Measurements from ENCODE around the gene GPR83.
"Not testable (repeated sequence)": the region's sequence is repeated elsewhere in the genome, so short reads cannot be mapped to it uniquely, and the experiment has no call there.

GPR83 gene

DNA sequence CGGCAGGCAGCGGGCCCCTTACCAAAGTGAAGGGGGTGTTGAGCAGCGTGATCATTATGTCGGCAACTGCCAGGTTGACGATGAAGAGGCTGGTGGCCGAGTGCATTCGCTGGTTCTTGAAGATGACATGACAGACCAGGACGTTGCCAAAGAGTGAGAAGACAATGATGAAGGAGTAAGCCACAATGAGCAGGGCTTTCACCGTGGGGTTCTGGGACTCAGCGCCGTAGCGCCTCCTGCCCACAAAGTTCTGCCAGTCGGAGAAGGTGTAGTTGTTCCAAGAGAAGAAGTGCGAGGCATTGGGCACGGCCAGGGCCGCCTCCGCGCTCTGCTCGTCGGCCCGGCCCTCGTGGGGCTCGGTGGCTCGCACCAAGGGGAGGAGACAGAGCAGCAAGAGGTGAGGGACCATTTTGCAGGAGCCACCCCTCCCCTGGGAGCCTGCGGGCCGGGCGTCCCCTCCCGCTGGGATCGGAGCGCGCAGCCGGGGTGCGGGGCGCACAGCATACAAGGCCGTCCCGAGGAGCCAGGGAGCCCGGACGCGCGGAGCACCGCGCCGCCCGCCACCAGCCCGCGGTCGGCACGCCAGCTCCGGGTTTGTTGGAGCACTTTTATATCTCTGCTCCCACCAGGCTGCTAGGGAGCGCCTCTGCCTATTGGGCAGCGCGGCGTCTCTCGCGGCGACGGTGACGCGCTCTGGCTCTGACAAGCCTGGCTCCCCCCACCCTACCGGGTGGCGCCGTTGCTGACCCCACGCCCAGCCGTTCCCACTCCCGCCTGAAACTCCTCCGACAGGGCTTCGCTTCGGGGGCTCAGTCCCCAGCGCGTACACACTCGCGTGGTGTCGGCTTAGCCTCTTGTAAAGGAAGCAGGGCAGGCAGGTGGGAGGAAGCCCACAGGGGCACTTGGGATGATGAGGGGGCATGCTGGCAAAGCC, at the start of gene GPR83:
TSS of gene GPR83 (minus strand) at position 581 of the 934 bp plus-strand sequence. CDS start at position 409, 172 bp downstream.
- DNase-seq (ENCODE audit: low read depth) = no peak

DNA sequence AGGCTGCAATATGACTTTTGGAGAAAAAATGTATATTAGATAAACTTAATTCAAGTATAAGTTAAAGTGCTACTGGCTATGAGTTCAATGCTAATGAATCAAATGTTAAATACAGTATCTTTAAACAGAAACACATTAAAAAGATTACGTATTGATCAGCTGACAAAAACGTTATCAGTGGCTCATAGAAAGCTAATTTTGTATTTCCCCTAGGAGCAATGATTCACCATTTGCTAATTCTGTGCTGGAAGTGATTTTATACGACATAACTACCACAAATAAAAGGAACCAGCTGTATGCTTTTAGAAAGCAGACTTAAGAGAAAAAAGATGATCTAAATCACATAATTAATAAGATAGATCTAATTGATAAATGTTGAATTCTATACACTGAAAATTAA, 48.8 kb upstream of the GPR83 start:
- no peak for DNase-seq (ENCODE audit: low read depth)

GRCh38 chr11:94449437-94449836, 48.2 kb upstream of the GPR83 start:
- no peak for DNase-seq (ENCODE audit: low read depth)

GRCh38 chr11:94449029-94449428, 47.8 kb upstream of the GPR83 start:
- DNase-seq (ENCODE audit: low read depth) = no peak

- DNase-seq (ENCODE audit: low read depth) = no peak
Measured at GRCh38 chr11:94447149-94447548, 45.9 kb upstream of the GPR83 start.

- no peak for DNase-seq (ENCODE audit: low read depth)
Measured at GRCh38 chr11:94445641-94446040, 44.4 kb upstream of the GPR83 start.

GRCh38 chr11:94433049-94433448, 31.8 kb upstream of the GPR83 start:
- DNase-seq (ENCODE audit: low read depth) = no peak

DNA sequence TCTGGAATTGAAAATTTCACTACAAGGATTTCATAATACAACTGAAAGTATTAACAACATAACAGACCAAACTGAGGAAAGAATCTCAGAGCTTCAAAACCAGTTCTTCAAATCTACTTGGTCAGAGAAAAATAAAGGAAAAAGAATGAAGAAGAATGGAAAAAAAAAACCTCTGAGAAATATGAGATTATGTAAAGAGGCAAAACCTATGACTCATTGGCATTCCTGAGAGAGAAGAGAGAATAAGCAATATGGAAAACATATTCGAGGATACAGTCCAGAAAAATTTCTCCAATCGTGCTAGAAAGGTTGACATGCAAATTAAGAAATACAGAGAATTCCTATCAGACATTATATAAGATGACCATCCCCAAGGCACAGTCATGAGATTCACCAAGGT, 23.4 kb upstream of the GPR83 start:
- DNase-seq (ENCODE audit: low read depth) = no peak

GRCh38 chr11:94424011-94424410, 22.8 kb upstream of the GPR83 start:
- DNase-seq (ENCODE audit: low read depth) = no peak

GRCh38 chr11:94423507-94423906, 22.3 kb upstream of the GPR83 start:
- no peak for DNase-seq (ENCODE audit: low read depth)

DNA sequence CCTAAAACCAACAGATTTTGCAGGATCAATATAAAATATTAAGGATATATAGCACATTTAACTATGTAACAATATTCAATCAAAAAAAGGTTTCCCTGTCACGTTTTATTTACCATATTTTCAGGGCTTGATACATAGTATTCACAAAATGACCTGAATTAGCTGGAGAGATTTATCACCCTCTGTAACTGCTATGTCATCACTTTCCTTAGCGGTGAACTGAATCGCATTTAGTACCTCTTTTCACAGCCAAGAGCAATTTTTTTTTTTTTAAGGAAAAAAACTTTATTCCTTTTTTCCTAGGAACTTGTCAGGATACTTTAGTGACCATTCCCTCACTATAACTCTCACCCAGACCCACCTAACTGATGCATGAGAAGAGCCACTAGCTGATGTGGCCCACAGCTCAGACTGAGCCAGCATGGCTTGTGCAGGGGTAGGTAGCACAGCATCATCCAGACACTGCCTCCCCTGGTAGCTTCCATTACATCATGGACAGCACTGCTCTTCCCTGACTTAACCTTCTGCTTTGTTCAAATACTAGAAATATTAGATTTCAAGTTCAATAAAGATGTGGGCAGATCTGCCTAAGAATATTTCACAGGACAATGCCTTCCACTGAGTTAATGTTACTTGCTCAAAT, 17.0 kb upstream of the GPR83 start:
- DNase-seq (ENCODE audit: low read depth) = no peak

DNA sequence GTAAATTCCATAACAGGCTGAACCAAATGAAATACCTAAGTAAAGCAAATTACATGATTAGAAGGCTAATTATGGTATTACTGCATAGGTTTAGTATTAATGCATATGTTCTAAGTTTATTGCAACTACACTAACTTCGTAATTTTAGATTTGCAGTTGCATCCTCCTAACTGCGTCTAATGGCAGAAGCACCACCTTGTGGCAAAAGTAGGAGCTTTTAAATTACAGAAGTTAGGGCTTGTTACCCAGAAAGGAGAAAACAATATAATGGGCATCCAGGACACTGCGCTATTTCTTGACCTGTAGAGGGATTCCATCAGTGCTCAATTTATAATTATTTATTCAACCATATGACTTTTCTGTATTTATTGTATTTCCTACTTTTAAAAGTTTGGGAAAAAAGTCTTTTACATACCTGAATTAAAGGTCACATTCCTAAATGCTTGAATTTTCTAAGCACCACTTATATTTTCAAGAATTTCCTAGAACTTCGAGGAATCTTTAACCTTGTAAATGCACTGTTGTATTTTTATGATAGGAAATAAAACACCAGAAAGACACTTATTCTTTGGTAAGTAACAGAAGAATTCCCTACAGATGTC, 16.3 kb upstream of the GPR83 start:
- DNase-seq (ENCODE audit: low read depth) = no peak

DNA sequence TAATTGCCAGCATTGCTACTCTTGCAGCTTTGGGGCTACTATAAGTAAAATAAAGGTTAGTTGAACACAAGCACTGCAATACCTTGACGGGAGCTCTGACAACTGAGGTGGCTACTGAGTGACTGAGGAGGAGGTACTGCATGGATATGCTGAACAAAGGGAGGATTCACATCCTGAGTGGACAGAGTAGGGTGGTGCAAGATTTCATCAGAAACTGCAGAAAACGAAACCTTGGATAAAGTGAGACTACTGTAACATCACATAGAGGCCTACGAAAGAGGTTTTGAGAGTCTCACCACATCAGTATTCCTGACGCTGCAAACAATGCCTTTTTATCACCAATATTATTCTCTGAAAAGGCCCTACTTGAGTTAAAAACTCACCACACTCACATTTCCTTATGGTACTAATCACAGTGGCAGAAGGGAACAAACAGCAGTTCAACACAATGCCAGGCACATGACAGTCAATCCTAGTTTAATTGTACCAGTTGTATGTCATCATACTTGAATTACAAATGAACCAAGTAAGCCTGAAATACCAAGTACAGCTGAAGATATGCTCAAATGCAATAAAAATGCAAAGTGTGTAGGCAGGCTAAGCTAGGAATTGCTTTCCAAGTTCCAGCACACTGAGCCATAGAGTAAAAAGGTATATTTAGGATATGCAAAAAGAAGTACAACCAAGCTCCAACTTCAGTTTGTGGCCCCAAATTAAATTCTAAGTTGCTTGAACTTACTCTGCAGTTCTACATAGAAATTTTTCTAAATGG, 4.0 kb upstream of the GPR83 start:
- no peak for DNase-seq (ENCODE audit: low read depth)

GRCh38 chr11:94402355-94402754, 1.1 kb upstream of the GPR83 start:
- no peak for DNase-seq (ENCODE audit: low read depth)

- no peak for DNase-seq (ENCODE audit: low read depth)
Measured at GRCh38 chr11:94401773-94402265, 600 bp upstream of the GPR83 start.

- DNase-seq (ENCODE audit: low read depth) = no peak
Measured at GRCh38 chr11:94400457-94400838, 771 bp downstream of the GPR83 start.

- DNase-seq (ENCODE audit: low read depth) = no peak
Measured at GRCh38 chr11:94400050-94400449, 1.2 kb downstream of the GPR83 start.

- DNase-seq (ENCODE audit: low read depth) = no peak
Measured at GRCh38 chr11:94398101-94398500, 3.1 kb downstream of the GPR83 start.

DNA sequence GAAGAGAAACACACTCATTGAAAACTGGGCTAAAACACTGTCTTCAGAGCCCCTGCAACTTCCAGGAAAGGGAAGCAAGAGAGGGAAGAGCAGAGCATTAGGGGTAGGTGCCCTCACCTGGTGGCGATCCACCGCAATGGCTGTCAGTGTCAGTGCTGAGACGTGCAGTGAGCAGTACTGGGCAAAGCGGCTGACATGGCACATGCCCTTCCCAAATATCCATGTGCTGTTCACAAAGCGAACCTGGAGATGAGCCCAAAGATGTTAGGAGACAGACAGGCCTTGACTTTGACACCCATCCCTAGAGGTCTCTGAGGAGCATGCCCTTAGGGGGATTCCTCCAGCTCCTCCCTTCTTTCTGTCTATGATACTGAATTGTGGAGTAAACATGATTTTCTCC, 4.9 kb downstream of the GPR83 start:
- no peak for DNase-seq (ENCODE audit: low read depth)

DNA sequence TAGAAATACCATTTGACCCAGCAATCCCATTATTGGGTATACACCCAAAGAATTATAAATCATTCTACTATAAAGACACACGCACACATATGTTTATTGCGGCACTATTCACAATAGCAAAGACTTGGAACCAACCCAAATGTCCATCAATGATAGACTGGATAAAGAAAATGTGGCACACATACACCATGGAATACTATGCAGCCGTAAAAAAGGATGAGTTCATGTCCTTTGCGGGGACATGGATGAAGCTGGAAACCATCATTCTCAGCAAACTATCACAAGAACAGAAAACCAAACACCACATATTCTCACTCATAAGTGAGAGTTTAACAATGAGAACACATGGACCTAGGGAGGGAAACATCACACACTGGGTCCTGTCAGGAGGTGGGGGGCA, 9.3 kb downstream of the GPR83 start:
- not testable (repeated sequence) for DNase-seq (ENCODE audit: low read depth)

GRCh38 chr11:94379613-94380012, 21.6 kb downstream of the GPR83 start:
- no peak for DNase-seq (ENCODE audit: low read depth)

GRCh38 chr11:94376841-94377240, 24.4 kb downstream of the GPR83 start:
- DNase-seq (ENCODE audit: low read depth) = no peak
